Mesendoderm (in vitro differentiated cells): ENCODE results near the gene NAPA.

ENCODE experiments used
- DNase-seq: peaks from one replicate; pipeline ENCODE4 v3.0.0; 2013
- H2AK5ac ChIP-seq: 2 replicates; pipeline ENCODE4 v1.6.1; 2013; ENCODE audit warnings: low read length, inconsistent platforms
- H2BK120ac ChIP-seq: 2 replicates; pipeline ENCODE4 v1.6.1; 2013; ENCODE audit warnings: low read depth, mild to moderate bottlenecking, low read length, moderate library complexity, mixed read lengths
- H2BK15ac ChIP-seq: replicated peaks from 2 replicates; pipeline ENCODE4 v1.6.1; 2013; ENCODE audit warnings: low read depth, mild to moderate bottlenecking, moderate library complexity
- H2BK5ac ChIP-seq: 2 replicates; pipeline ENCODE4 v1.6.1; 2013; ENCODE audit warnings: low read length, inconsistent platforms
- H3K18ac ChIP-seq: 2 replicates; pipeline ENCODE4 v1.6.1; 2013; ENCODE audit warnings: mild to moderate bottlenecking, low read length, mixed read lengths
- H3K23ac ChIP-seq: one replicate; pipeline ENCODE4 v1.6.1; 2013; ENCODE audit warnings: low read length
- H3K27ac ChIP-seq: 2 replicates; pipeline ENCODE4 v1.5.1; 2013; ENCODE audit warnings: low read depth, mild to moderate bottlenecking, inconsistent platforms, low read length, moderate library complexity
- H3K27me3 ChIP-seq: 2 replicates; pipeline ENCODE4 v1.6.1; 2013; ENCODE audit warnings: low read length, control low read depth, mild to moderate bottlenecking, inconsistent platforms; ENCODE audit not compliant: insufficient read depth, poor library complexity
- H3K36me3 ChIP-seq: 2 replicates; pipeline ENCODE4 v1.6.1; 2013; ENCODE audit warnings: low read length, inconsistent platforms; ENCODE audit not compliant: control insufficient read depth, insufficient read depth
- H3K4ac ChIP-seq: one replicate; pipeline ENCODE4 v1.6.1; 2013; ENCODE audit warnings: low read depth, mild to moderate bottlenecking, low read length, moderate library complexity
- H3K4me1 ChIP-seq: 2 replicates; pipeline ENCODE4 v1.6.1; 2013; ENCODE audit warnings: low read depth, low read length, inconsistent platforms; ENCODE audit not compliant: control insufficient read depth
- H3K4me2 ChIP-seq: 2 replicates; pipeline ENCODE4 v1.6.1; 2013; ENCODE audit warnings: low read length
- H3K4me3 ChIP-seq: 2 replicates; pipeline ENCODE4 v1.5.1; 2013; ENCODE audit warnings: mild to moderate bottlenecking, low read length
- H3K56ac ChIP-seq: one replicate; pipeline ENCODE4 v1.6.1; 2013; ENCODE audit warnings: low read length
- H3K79me1 ChIP-seq: 2 replicates; pipeline ENCODE4 v1.6.1; 2013; ENCODE audit warnings: low read length, inconsistent platforms
- H3K79me2 ChIP-seq: 2 replicates; pipeline ENCODE4 v1.6.1; 2013; ENCODE audit warnings: mild to moderate bottlenecking, low read length; ENCODE audit not compliant: control insufficient read depth, insufficient read depth
- H3K9ac ChIP-seq: 2 replicates; pipeline ENCODE4 v1.6.1; 2013; ENCODE audit warnings: low read length, inconsistent platforms
- H4K5ac ChIP-seq: one replicate; pipeline ENCODE4 v1.6.1; 2013; ENCODE audit warnings: low read length
- H4K8ac ChIP-seq: one replicate; pipeline ENCODE4 v1.6.1; 2013; ENCODE audit warnings: low read depth, mild to moderate bottlenecking, control low read depth, low read length, moderate library complexity
- WGBS: extraction: QIAGEN DNeasy Blood & Tissue Kit; methylation state at CpG from one replicate; pipeline ENCODE4 v1.1.7; 2013; ENCODE audit warnings: low lambda C conversion rate, missing lambda C conversion rate; ENCODE audit not compliant: insufficient coverage; ENCODE audit errors: extremely low coverage; 5-methylcytosine and 5-hydroxymethylcytosine counted together

NAPA gene

DNA sequence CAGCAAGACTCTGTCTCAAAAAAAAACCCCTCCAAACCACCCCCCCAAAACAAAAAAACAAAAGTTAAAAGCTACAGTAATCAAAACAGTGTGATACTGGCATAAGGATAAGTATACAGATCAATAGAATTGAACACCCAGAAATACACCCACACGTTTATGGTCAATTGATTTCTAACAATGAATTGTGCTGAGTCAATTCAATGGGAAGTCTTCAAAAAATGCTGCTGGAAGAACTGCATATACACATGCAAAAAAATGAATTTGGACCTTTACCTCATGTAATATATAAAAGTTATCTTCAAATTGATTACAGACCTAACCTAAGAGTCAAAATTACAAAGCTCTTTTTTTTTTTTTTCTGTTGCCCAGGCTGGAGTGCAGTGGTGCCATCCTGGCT lies 19.8 kb upstream of the NAPA start:
- H2AK5ac ChIP-seq = no peak overlapping the region
- no peak overlapping the region for H3K4ac ChIP-seq
- H4K8ac ChIP-seq = no peak overlapping the region
- H3K36me3 ChIP-seq = no peaks in the 10 kb centered on the region
- no peak overlapping the region for H3K4me2 ChIP-seq
- no peak overlapping the region for H2BK120ac ChIP-seq
- H3K27ac ChIP-seq = no peak overlapping the region
- H3K27me3 ChIP-seq = no peaks in the 10 kb centered on the region
- H3K9ac ChIP-seq = no peak overlapping the region
- H3K23ac ChIP-seq = no peak overlapping the region
- no CpG with 5 or more reads among the region's 1 CpG for WGBS
- H3K18ac ChIP-seq = no peak overlapping the region
- no peak overlapping the region for H3K4me3 ChIP-seq
- H3K56ac ChIP-seq = no peak overlapping the region
- no peak overlapping the region for H2BK5ac ChIP-seq
- no peaks in the 10 kb centered on the region for H3K79me2 ChIP-seq
- no peak overlapping the region for H2BK15ac ChIP-seq
- no peak for DNase-seq
- no peak overlapping the region for H4K5ac ChIP-seq
- no peaks in the 10 kb centered on the region for H3K4me1 ChIP-seq
- no peaks in the 10 kb centered on the region for H3K79me1 ChIP-seq

DNA sequence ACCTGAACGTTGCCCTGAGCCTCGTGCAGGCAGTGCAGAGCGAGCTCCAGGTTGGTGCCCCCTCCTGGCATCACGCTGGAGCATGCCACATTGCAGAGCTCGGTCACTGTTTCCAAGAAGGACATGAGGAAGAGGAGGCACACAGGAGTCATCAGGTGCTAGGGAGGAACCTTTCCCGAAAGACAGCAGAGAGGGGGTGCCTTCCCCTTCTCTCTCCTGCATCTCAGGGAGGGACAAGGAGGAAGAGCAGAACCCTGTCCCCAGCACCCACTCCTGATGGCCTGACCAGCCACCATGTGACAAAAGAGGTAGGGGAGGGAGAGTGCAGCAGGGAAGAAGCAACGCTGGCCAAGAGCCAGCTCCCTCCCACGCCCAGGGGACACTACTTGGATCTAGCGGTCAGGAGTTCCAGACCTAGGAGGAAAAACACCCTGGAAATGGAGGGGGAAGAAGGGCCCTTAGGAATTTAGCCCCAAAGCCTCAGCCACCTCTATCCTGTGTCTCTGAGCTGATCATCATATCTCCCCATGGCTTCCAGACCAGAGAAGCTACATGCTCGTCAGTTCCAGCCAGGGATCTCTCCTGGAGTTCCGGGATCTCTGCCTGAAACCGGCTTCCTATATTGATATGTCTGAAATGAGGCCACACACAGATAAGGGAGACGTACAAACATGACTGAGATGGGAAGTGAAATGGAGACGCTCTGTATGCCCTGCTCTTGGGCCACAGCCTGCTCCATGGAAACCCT lies 17.0 kb upstream of the NAPA start:
- Histone ChIP-seq H3K36me3 (no peaks in the 10 kb centered on the region), H3K23ac (no peak overlapping the region), H3K4ac (no peak overlapping the region), H3K4me3 (no peak overlapping the region), H3K27ac (no peak overlapping the region), H2AK5ac (no peak overlapping the region), H2BK5ac (no peak overlapping the region), H3K79me1 (no peaks in the 10 kb centered on the region), H3K56ac (no peak overlapping the region), H2BK120ac (no peak overlapping the region), H3K4me1 (no peaks in the 10 kb centered on the region), H3K79me2 (no peaks in the 10 kb centered on the region), H3K9ac (no peak overlapping the region), H2BK15ac (no peak overlapping the region), H3K27me3 (no peaks in the 10 kb centered on the region), H4K8ac (no peak overlapping the region), H3K4me2 (no peak overlapping the region), H3K18ac (no peak overlapping the region), H4K5ac (no peak overlapping the region)
- no CpG with 5 or more reads among the region's 14 CpGs for WGBS
- DNase-seq = no peak

DNA sequence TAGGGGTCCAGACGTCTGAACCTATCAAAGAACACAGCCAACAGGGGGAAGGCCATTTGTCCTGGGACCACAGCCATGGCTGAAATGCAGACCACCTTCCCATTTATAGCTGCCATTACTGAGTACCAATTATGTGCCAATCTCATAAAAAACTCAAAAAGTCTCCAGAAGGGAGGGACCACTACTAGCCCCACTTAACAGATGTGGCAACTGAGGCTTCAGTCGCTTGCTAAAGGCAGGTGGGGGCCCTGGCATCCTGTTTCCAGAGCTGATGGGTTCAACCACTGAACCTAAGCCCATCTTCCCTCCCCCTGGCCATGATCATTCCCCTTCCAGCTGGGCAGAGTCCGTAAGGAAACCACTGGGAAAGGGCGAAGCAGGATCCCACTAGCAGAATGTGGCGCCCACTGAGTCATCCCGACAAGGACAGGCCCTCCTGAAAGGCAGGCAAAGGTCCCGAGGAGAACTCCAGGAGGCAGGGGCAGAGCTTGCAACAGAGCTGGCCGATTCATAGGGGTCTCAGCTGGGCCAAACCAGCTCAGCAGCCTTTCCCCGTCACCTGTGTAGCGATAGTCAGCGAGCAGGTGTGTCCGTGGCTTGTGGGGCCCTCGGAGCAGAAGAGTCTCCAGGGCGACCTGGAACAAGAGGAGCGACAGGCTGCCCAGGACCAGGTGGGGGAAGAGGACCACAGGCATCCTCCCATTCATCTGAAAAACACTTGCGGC lies 14.3 kb upstream of the NAPA start:
- H3K4me1 ChIP-seq = no peaks in the 10 kb centered on the region
- no peaks in the 10 kb centered on the region for H3K79me1 ChIP-seq
- no peak overlapping the region for H3K27ac ChIP-seq
- H2BK5ac ChIP-seq = no peak overlapping the region
- no peak overlapping the region for H2BK120ac ChIP-seq
- H4K8ac ChIP-seq = no peak overlapping the region
- no peak overlapping the region for H2BK15ac ChIP-seq
- no peak overlapping the region for H3K56ac ChIP-seq
- no peak overlapping the region for H3K18ac ChIP-seq
- no peak for DNase-seq
- no peak overlapping the region for H2AK5ac ChIP-seq
- H3K4me3 ChIP-seq = no peak overlapping the region
- H4K5ac ChIP-seq = no peak overlapping the region
- no peak overlapping the region for H3K4me2 ChIP-seq
- H3K23ac ChIP-seq = no peak overlapping the region
- no peaks in the 10 kb centered on the region for H3K27me3 ChIP-seq
- H3K4ac ChIP-seq = no peak overlapping the region
- no peaks in the 10 kb centered on the region for H3K79me2 ChIP-seq
- no peaks in the 10 kb centered on the region for H3K36me3 ChIP-seq
- no peak overlapping the region for H3K9ac ChIP-seq
- WGBS = no CpG with 5 or more reads among the region's 16 CpGs

DNA sequence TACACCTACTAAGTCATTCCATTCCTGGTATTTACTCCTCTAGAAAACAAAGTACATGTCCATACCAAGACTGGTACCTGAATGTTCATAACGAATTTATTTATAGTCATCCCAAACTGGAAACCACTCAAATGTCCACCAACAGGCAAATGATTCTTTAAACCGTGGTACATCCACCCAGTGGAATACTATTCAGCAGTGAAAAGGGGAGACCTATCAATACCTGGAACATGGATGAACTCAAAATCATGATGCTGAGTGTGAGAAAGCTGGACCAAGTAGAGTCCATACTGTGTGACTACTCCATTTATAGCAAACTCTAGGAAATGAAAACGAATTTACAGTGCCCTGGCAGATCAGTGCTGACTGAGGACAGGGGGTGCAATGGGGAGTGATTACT lies 11.9 kb upstream of the NAPA start:
- H3K9ac ChIP-seq = no peak overlapping the region
- H3K79me1 ChIP-seq = no peaks in the 10 kb centered on the region
- H3K36me3 ChIP-seq = no peaks in the 10 kb centered on the region
- no peak overlapping the region for H4K8ac ChIP-seq
- DNase-seq = no peak
- no peaks in the 10 kb centered on the region for H3K79me2 ChIP-seq
- H2AK5ac ChIP-seq = no peak overlapping the region
- H2BK120ac ChIP-seq = no peak overlapping the region
- no peak overlapping the region for H2BK15ac ChIP-seq
- no peak overlapping the region for H3K4me3 ChIP-seq
- no peak overlapping the region for H3K4ac ChIP-seq
- H3K4me2 ChIP-seq = no peak overlapping the region
- H2BK5ac ChIP-seq = no peak overlapping the region
- no CpG with 5 or more reads among the region's 3 CpGs for WGBS
- no peak overlapping the region for H3K18ac ChIP-seq
- no peak overlapping the region for H3K23ac ChIP-seq
- H4K5ac ChIP-seq = no peak overlapping the region
- H3K56ac ChIP-seq = no peak overlapping the region
- no peak overlapping the region for H3K27ac ChIP-seq
- H3K27me3 ChIP-seq = no peaks in the 10 kb centered on the region
- no peaks in the 10 kb centered on the region for H3K4me1 ChIP-seq

DNA sequence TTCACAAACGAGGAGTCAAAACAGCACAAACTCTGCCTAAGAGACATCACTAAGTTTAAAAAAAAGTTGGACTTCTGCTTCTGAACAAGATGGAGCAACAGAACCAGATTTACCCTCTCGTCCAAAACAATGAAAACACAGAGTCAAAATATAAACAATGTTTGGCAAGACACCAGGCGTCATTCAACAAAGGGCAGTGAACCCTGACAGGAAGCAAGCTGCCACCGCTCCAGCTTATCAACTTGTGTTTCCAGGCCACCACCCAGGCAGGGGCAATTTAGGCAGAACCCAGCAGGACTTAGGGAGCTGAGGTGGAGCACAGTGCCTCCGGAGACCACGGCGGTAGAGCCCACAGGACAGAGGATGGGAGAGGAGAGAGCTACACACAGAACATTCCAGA lies 8.6 kb upstream of the NAPA start:
- no peak overlapping the region for H3K9ac ChIP-seq
- no peak overlapping the region for H3K4ac ChIP-seq
- no peak for DNase-seq
- no CpG with 5 or more reads among the region's 7 CpGs for WGBS
- no peaks in the 10 kb centered on the region for H3K79me1 ChIP-seq
- no peak overlapping the region for H4K8ac ChIP-seq
- H2AK5ac ChIP-seq = no peak overlapping the region
- H3K27ac ChIP-seq = no peak overlapping the region
- no peak overlapping the region for H2BK5ac ChIP-seq
- H3K56ac ChIP-seq = peak overlapping the region; percentile 34
- no peak overlapping the region for H3K18ac ChIP-seq
- H3K79me2 ChIP-seq = no peaks in the 10 kb centered on the region
- no peaks in the 10 kb centered on the region for H3K36me3 ChIP-seq
- no peak overlapping the region for H3K23ac ChIP-seq
- no peak overlapping the region for H3K4me2 ChIP-seq
- peaks cover 3% of the 10 kb centered on the region for H3K4me1 ChIP-seq
- no peak overlapping the region for H3K4me3 ChIP-seq
- no peak overlapping the region for H2BK15ac ChIP-seq
- H2BK120ac ChIP-seq = no peak overlapping the region
- no peaks in the 10 kb centered on the region for H3K27me3 ChIP-seq
- no peak overlapping the region for H4K5ac ChIP-seq
